Common myeloid progenitor, CD34-positive (primary cell): ENCODE measurements around the gene MED12L.
"Not testable (repeated sequence)": the region's sequence is repeated elsewhere in the genome, so short reads cannot be mapped to it uniquely, and the experiment has no call there.

Experiments used
- CTCF ChIA-PET: fragments of 350-600 bp; sonication (Branson Sonifier 250); formaldehyde crosslinking; loops from one replicate; lab custom pipeline; 2021; ENCODE audit warnings: antibody characterized with exemption; lab: Charles Lee
- POLR2A ChIA-PET: fragments of 350-600 bp; sonication (Branson Sonifier 250); formaldehyde crosslinking; loops from one replicate; lab custom pipeline; 2021; ENCODE audit warnings: antibody characterized with exemption; lab: Charles Lee
- DNase-seq, 3 donors: peaks; one replicate each; pipeline versions ENCODE4 v3.0.0 to v3.0.0-alpha.2; 2013
- H3K27ac ChIP-seq, 2 experiments: 1 replicate in 1 of 2; 2 replicates in 1 of 2; pipeline ENCODE4 v1.7.0; 2013; ENCODE audit warnings: inconsistent platforms in 2 of 2, low read length in 2 of 2, mild to moderate bottlenecking in 2 of 2, low read depth in 1 of 2, moderate library complexity in 1 of 2; ENCODE audit not compliant: severe bottlenecking in 2 of 2, insufficient read depth in 1 of 2, poor library complexity in 1 of 2
- H3K27me3 ChIP-seq, 5 experiments: replicated peaks in 2 of 5; 1 replicate in 3 of 5; 2 replicates in 2 of 5; pipeline versions ENCODE4 v1.6.1 to v1.7.0; 2013; ENCODE audit warnings: low read length in 4 of 5, mild to moderate bottlenecking in 2 of 5, moderate library complexity in 2 of 5, inconsistent platforms in 1 of 5; ENCODE audit not compliant: insufficient read depth in 5 of 5, control insufficient read depth in 4 of 5
- H3K36me3 ChIP-seq, 4 experiments: 1 replicate in 2 of 4; 2 replicates in 2 of 4; pipeline versions ENCODE4 v1.6.1 to v1.7.0; 2013; ENCODE audit warnings: low read length in 3 of 4, control low read depth in 1 of 4, mild to moderate bottlenecking in 1 of 4; ENCODE audit not compliant: control insufficient read depth in 4 of 4, insufficient read depth in 4 of 4
- H3K4me1 ChIP-seq, 4 experiments: 1 replicate in 3 of 4; 2 replicates in 1 of 4; pipeline versions ENCODE4 v1.6.1 to v1.7.1; 2013; ENCODE audit warnings: low read length in 3 of 4, mild to moderate bottlenecking in 3 of 4, control low read depth in 1 of 4, inconsistent platforms in 1 of 4, moderate library complexity in 1 of 4; ENCODE audit not compliant: control insufficient read depth in 4 of 4, insufficient read depth in 4 of 4; ENCODE audit errors: control extremely low read depth in 1 of 4
- H3K4me3 ChIP-seq, 7 experiments: 1 replicate in 4 of 7; 2 replicates in 3 of 7; pipeline versions ENCODE4 v1.5.1 to v1.7.0; 2013; ENCODE audit warnings: mild to moderate bottlenecking in 7 of 7, low read length in 6 of 7, moderate library complexity in 6 of 7, inconsistent platforms in 2 of 7, low read depth in 2 of 7, control low read depth in 1 of 7; ENCODE audit not compliant: insufficient read depth in 4 of 7, control insufficient read depth in 1 of 7; ENCODE audit errors: extremely low read depth in 1 of 7
- H3K9me3 ChIP-seq, 5 experiments: 1 replicate in 4 of 5; 2 replicates in 1 of 5; pipeline versions ENCODE4 v1.6.1 to v1.7.1; 2013; ENCODE audit warnings: low read length in 4 of 5, mild to moderate bottlenecking in 2 of 5, inconsistent platforms in 1 of 5, low read depth in 1 of 5, moderate library complexity in 1 of 5; ENCODE audit not compliant: control insufficient read depth in 4 of 5, insufficient read depth in 2 of 5; ENCODE audit errors: control extremely low read depth in 1 of 5
- WGBS: methylation state at CpG from one replicate; pipeline ENCODE4 v1.1.5; 2013; ENCODE audit not compliant: insufficient coverage; 5-methylcytosine and 5-hydroxymethylcytosine counted together

MED12L gene

DNA sequence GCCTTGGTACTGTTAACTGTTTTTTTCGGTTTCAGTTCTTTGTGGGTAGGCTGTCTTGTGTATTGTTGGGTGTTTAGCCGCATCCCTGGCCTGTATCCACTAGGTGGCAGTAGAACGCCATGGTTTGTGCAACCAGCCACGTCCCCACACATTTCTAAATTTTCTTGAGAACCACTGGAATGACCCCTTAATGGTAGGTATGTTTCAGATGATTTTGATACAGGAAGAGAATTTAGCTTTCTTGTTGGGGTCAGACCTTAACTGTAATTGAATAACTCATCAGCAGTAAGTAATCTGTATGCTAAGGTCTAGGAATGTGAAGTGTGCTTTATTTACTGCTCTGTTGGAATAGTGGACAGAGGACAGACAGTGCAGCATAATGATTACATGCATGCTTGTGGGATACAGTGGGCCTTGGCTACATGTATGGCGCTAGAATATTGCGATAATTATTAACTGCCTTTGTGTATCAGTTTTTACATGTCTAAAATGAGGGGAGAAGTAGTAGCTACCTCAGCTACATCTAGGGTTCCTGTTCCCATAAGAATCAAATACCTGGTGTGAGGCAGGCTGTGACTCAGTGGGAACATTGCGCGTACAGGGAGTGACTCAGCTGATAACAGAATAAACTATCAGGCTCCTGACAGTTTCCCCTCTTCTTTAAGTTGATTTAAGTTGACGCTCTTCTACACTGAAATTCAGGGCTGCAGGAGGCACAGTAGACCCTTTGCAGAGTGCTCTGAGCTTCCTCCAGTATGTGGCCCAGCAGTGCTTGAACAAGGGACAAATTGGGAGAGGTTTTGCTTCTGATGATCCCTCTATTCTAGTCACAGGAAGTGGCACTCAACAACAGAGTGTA, 142.6 kb downstream of the MED12L start:
- WGBS, result 94% methylated on average over 3 of the region's 9 CpGs
- peaks cover 0 to 12% (median 2%) of the 10 kb centered on the region in 4 experiments for H3K36me3 ChIP-seq
- H3K27ac ChIP-seq, result peak overlapping the region in 1 of 2 experiments; percentile 19
- H3K4me1 ChIP-seq, result peaks cover 9 to 49% (median 28%) of the 10 kb centered on the region in 4 experiments
- DNase-seq, result peak; percentile 83 to 93 (median 86)
- ChIA-PET CTCF (interaction anchor here (0.7 to 13.9 kb wide), 27 partner anchors 11 to 696 kb away, joined by 3 to 227 read pairs (median 6); partner anchors contain the start of gene P2RY14), POLR2A (interaction anchor here (0.5 to 1.3 kb wide), 3 partner anchors 27 to 49 kb away, joined by 3 read pairs; no protein-coding TSS in a partner anchor)
- H3K4me3 ChIP-seq, result no peak overlapping the region
- H3K27me3 ChIP-seq, result no peaks in the 10 kb centered on the region
- no peaks in the 10 kb centered on the region for H3K9me3 ChIP-seq

DNA sequence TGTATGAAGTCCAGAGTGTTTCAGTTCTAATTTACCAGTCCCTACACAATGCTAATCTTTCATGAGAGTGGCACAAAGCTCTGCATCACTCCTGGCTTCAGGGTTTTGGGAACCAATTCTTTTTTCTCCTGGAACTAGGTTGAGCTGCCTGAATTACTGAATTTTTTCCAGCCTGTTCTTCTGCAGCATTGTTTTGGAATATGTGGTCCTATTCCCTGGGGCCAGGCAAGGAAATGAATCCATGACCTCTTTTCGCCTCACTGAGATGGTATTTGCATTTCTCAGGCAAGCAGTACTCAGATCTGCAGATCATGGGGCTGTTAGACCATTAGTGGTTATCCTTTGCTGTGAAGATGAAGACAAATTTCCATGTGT, 143.2 kb downstream of the MED12L start:
- Histone ChIP-seq H3K36me3 (peaks cover 0 to 12% (median 2%) of the 10 kb centered on the region in 4 experiments), H3K4me3 (no peak overlapping the region), H3K27ac (peak overlapping the region in 1 of 2 experiments; percentile 19), H3K27me3 (no peaks in the 10 kb centered on the region), H3K9me3 (no peaks in the 10 kb centered on the region), H3K4me1 (peaks cover 9 to 49% (median 28%) of the 10 kb centered on the region in 4 experiments)
- DNase-seq, result no peak
- ChIA-PET CTCF (interaction anchor here (0.7 to 13.9 kb wide), 22 partner anchors 11 to 695 kb away, joined by 3 to 227 read pairs (median 7); partner anchors contain the start of gene P2RY14), POLR2A (interaction anchor here (0.9 to 1.3 kb wide), 2 partner anchors 47 to 49 kb away, joined by 3 read pairs; no protein-coding TSS in a partner anchor)
- no CpG with 5 or more reads among the region's 1 CpG for WGBS

DNA sequence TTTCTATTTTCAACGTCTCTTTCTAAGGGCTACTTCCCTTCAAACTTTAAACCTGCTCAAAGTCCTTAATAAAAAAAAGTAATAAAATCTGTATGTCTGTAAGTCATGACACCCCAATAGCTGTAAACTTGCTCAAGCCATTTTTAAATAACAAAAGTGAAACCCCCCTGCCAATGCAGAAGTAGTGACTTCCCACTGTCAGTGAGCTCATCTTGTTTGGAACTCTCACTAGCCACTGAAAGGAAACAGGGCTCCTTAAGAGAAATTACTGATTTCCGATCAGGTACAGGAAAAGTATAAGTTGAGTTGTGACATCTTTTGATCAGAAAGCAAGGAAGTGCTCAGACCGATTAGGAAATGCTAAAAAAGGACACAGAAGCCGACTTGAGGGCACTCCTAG, 145.2 kb downstream of the MED12L start:
- CTCF ChIA-PET, result interaction anchor here (0.7 to 13.9 kb wide), 7 partner anchors 9 to 57 kb away, joined by 3 to 227 read pairs (median 17); partner anchors contain the start of gene P2RY14
- peaks cover 9 to 44% (median 24%) of the 10 kb centered on the region in 4 experiments for H3K4me1 ChIP-seq
- POLR2A ChIA-PET, result interaction anchor here (0.6 kb wide), 1 partner anchor 61 kb away, joined by 8 read pairs; no protein-coding TSS in a partner anchor
- peak; percentile 49 to 84 (median 79) for DNase-seq
- peaks cover 0 to 9% (median 3%) of the 10 kb centered on the region in 4 experiments for H3K36me3 ChIP-seq
- H3K27ac ChIP-seq, result peak overlapping the region in 1 of 2 experiments; percentile 65
- no peaks in the 10 kb centered on the region for H3K9me3 ChIP-seq
- H3K4me3 ChIP-seq, result peak overlapping the region in 6 of 7 experiments; percentile 13 to 65 (median 29)
- H3K27me3 ChIP-seq, result no peaks in the 10 kb centered on the region
- 8% methylated on average over 3 of the region's 4 CpGs for WGBS

DNA sequence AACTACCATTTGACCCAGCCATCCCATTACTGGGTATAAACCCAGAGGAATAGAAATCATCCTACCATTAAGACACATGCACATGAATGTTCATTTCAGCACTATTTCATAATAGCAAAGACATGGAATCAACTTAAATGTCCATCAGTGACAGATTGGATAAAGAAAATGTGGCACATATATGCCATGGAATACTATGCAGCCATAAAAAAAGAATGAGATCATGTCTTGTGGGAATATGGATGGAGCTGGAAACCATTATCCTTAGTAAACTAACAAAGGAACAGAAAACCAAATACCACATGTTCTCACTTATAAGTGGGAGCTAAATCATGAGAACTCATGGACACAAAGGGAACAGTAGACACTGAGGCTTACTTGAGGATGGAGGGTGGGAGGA, 146.9 kb downstream of the MED12L start:
- H3K36me3 ChIP-seq, H3K9me3 ChIP-seq, H3K27me3 ChIP-seq, H3K4me3 ChIP-seq, H3K27ac ChIP-seq, DNase-seq, POLR2A ChIA-PET: not testable (repeated sequence)
- CTCF ChIA-PET, result interaction anchor here (0.9 to 13.9 kb wide), 4 partner anchors 22 to 144 kb away, joined by 3 to 227 read pairs (median 4); partner anchors contain the start of gene P2RY14
- peaks cover 9 to 28% (median 17%) of the 10 kb centered on the region in 4 experiments for H3K4me1 ChIP-seq

DNA sequence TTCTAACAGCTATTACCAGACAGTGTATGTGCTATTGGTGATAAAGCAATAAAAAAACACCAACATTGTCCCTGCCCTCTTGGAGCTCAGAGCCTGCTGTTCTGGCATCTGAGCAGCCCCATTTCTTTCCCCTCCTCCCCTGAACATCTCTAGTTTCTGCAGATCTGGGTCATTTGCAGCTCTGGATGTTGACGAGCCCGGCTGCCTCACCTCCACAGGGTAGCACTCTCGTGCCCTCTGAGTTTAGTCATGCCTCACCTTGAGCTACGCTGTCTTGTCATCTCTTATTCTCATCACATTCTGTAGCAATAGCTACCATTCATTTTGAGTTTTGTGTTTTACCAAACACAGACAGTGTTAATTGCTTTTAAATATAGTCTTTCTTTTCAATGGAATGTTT, 147.5 kb downstream of the MED12L start:
- H3K4me3 ChIP-seq, result no peak overlapping the region
- H3K9me3 ChIP-seq, result no peaks in the 10 kb centered on the region
- no peaks in the 10 kb centered on the region for H3K27me3 ChIP-seq
- H3K36me3 ChIP-seq, result peaks cover 0 to 6% (median 3%) of the 10 kb centered on the region in 4 experiments
- ChIA-PET CTCF (interaction anchor here (0.9 to 13.9 kb wide), 4 partner anchors 22 to 145 kb away, joined by 3 to 227 read pairs (median 4); partner anchors contain the start of gene P2RY14), POLR2A (interaction anchor here (0.8 kb wide), 1 partner anchor 52 kb away, joined by 3 read pairs; no protein-coding TSS in a partner anchor)
- no peak overlapping the region for H3K27ac ChIP-seq
- 100% methylated on average over 2 of the region's 4 CpGs for WGBS
- DNase-seq, result no peak
- peaks cover 6 to 24% (median 14%) of the 10 kb centered on the region in 4 experiments for H3K4me1 ChIP-seq

DNA sequence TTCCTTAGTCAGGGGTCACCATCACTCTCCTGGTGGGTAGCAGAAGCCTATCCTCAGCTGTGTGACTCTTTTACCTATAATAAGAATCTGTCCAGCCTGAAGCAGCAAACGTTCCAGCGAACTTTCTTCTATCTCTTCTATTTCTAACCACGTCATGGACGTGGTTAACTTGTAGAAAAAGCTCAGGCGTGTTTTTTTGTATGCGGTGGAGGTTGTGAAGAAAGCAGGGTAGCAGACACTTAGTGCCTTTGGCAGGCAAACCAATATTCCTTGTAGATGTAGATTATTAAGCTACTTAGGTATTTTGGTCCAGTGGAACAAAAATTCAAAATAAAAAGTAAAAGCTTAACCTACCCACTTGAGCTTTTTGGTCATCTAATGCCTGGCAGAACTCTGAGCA, 149.4 kb downstream of the MED12L start:
- no peaks in the 10 kb centered on the region for H3K9me3 ChIP-seq
- no peaks in the 10 kb centered on the region for H3K27me3 ChIP-seq
- peak overlapping the region in 1 of 2 experiments; percentile 43 for H3K27ac ChIP-seq
- DNase-seq, result no peak
- H3K36me3 ChIP-seq, result peaks cover 0 to 8% (median 3%) of the 10 kb centered on the region in 4 experiments
- WGBS, result no CpG with 5 or more reads among the region's 6 CpGs
- H3K4me1 ChIP-seq, result peaks cover 4 to 14% (median 8%) of the 10 kb centered on the region in 4 experiments
- no peak overlapping the region for H3K4me3 ChIP-seq
- ChIA-PET CTCF (interaction anchor here (1.0 to 13.9 kb wide), 8 partner anchors 9 to 124 kb away, joined by 3 to 227 read pairs (median 4); partner anchors contain the start of gene P2RY14), POLR2A (no interaction called here)
